Suprapubic skin (tissue), 4 donors: ENCODE results near the gene THPO.
A peak's percentile ranks its signal among the peaks of the same experiment; 100 is the strongest.

Experiments
- EP300 ChIP-seq: sonication (generic); formaldehyde crosslinking; IDR thresholded peaks from one replicate; pipeline ENCODE4 v1.6.1; 2017; ENCODE audit warnings: antibody characterized with exemption
- POLR2A ChIP-seq, 2 donors: fragments of 450-650 bp; IDR thresholded peaks; one replicate each; pipeline ENCODE4 v1.6.1; 2017; ENCODE audit warnings: antibody characterized with exemption in 2 of 2, mild to moderate bottlenecking in 2 of 2, moderate library complexity in 2 of 2
- POLR2AphosphoS5 ChIP-seq, 3 donors: sonication (generic); formaldehyde crosslinking; IDR thresholded peaks; one replicate each; pipeline ENCODE4 v1.6.1; 2017; ENCODE audit warnings: antibody characterized with exemption in 3 of 3
- TF ChIP-seq, protein P1 (sequence below), 2 donors: fragments of 200-600 bp in 1 of 2; fragments of 450-650 bp in 1 of 2; sonication (generic) in 1 of 2; IDR thresholded peaks; one replicate each; pipeline ENCODE4 v1.5.1; 2016 to 2019; ENCODE audit warnings: antibody characterized with exemption in 2 of 2, mild to moderate bottlenecking in 1 of 2, moderate library complexity in 1 of 2

GRCh38 chr3:184335661-184336546 lies 42.1 kb downstream of the THPO start:
- TF ChIP-seq POLR2A (IDR thresholded peaks at IDR 0.05) (peak in 1 of 2 donors; percentile 51), EP300 (peak; percentile 43), POLR2AphosphoS5 (IDR thresholded peaks at IDR 0.05) (peak in 1 of 3 donors; percentile 66)
- TF ChIP-seq, protein P1, sequence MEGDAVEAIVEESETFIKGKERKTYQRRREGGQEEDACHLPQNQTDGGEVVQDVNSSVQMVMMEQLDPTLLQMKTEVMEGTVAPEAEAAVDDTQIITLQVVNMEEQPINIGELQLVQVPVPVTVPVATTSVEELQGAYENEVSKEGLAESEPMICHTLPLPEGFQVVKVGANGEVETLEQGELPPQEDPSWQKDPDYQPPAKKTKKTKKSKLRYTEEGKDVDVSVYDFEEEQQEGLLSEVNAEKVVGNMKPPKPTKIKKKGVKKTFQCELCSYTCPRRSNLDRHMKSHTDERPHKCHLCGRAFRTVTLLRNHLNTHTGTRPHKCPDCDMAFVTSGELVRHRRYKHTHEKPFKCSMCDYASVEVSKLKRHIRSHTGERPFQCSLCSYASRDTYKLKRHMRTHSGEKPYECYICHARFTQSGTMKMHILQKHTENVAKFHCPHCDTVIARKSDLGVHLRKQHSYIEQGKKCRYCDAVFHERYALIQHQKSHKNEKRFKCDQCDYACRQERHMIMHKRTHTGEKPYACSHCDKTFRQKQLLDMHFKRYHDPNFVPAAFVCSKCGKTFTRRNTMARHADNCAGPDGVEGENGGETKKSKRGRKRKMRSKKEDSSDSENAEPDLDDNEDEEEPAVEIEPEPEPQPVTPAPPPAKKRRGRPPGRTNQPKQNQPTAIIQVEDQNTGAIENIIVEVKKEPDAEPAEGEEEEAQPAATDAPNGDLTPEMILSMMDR (IDR thresholded peaks at IDR 0.05), result no peak
